HG03175 (cell line): ENCODE results near the gene TRDN.

Source experiments
- ATAC-seq: cut with Tn5 transposase; IDR thresholded peaks from one replicate; pipeline ENCODE4 v1.9.1; 2021; ENCODE audit warnings: mild to moderate bottlenecking, moderate library complexity; ENCODE audit not compliant: unreplicated experiment

TRDN gene

GRCh38 chr6:123420512-123420911 lies 216.2 kb downstream of the TRDN start:
- ATAC-seq = no peak

- ATAC-seq = no peak
Observed at GRCh38 chr6:123418071-123418470, 218.7 kb downstream of the TRDN start.

- ATAC-seq = no peak
Observed at GRCh38 chr6:123417535-123417934, 219.2 kb downstream of the TRDN start.

- ATAC-seq = peak; percentile 91
Observed at GRCh38 chr6:123415844-123416468, 220.8 kb downstream of the TRDN start.

GRCh38 chr6:123404975-123405374 lies 231.8 kb downstream of the TRDN start:
- ATAC-seq = no peak

GRCh38 chr6:123402052-123402451 lies 234.7 kb downstream of the TRDN start:
- ATAC-seq = peak; percentile 86

GRCh38 chr6:123398072-123398471 lies 238.7 kb downstream of the TRDN start:
- ATAC-seq = no peak

GRCh38 chr6:123393331-123393730 lies 243.4 kb downstream of the TRDN start:
- ATAC-seq = no peak

GRCh38 chr6:123383718-123384117 lies 253.0 kb downstream of the TRDN start:
- ATAC-seq = no peak

GRCh38 chr6:123380257-123380656 lies 256.5 kb downstream of the TRDN start:
- ATAC-seq = no peak

- no peak for ATAC-seq
Observed at GRCh38 chr6:123372737-123373136, 264.0 kb downstream of the TRDN start.

- no peak for ATAC-seq
Observed at GRCh38 chr6:123363912-123364311, 272.8 kb downstream of the TRDN start.

GRCh38 chr6:123360359-123360758 lies 276.4 kb downstream of the TRDN start:
- no peak for ATAC-seq

- no peak for ATAC-seq
Observed at GRCh38 chr6:123352705-123353104, 284.0 kb downstream of the TRDN start.

- ATAC-seq = no peak
Observed at GRCh38 chr6:123352279-123352678, 284.5 kb downstream of the TRDN start.

- ATAC-seq = no peak
Observed at GRCh38 chr6:123343836-123344235, 292.9 kb downstream of the TRDN start.

- ATAC-seq = no peak
Observed at GRCh38 chr6:123338394-123338793, 298.4 kb downstream of the TRDN start.

- ATAC-seq = no peak
Observed at GRCh38 chr6:123333000-123333756, 303.6 kb downstream of the TRDN start.

GRCh38 chr6:123332070-123332469 lies 304.7 kb downstream of the TRDN start:
- ATAC-seq = no peak

GRCh38 chr6:123329337-123329736 lies 307.4 kb downstream of the TRDN start:
- no peak for ATAC-seq

GRCh38 chr6:123323452-123324329 lies 313.1 kb downstream of the TRDN start:
- ATAC-seq = no peak

GRCh38 chr6:123321020-123321419 lies 315.7 kb downstream of the TRDN start:
- no peak for ATAC-seq
